H9 (cell line): ENCODE data around the gene USH2A. TPM values are rescaled to one million over a fixed set of nuclear protein-coding genes. Genes with fewer than 3 reads are reported as not detected.

ENCODE experiments used
- DNase-seq: peaks from one replicate; pipeline ENCODE4 v3.0.0-alpha.2; 2017
- H2AFZ ChIP-seq: one replicate; pipeline ENCODE4 v1.6.1; 2013; ENCODE audit warnings: mild to moderate bottlenecking, low read length, control low read depth, moderate library complexity
- H2AK5ac ChIP-seq: 2 replicates; pipeline ENCODE4 v1.6.1; 2013; ENCODE audit warnings: low read length, control low read depth, mixed read lengths; ENCODE audit not compliant: insufficient read length
- H2BK120ac ChIP-seq: one replicate; pipeline ENCODE4 v1.6.1; 2013; ENCODE audit warnings: low read depth, mild to moderate bottlenecking, low read length, control low read depth, inconsistent platforms; ENCODE audit not compliant: poor library complexity, severe bottlenecking
- H2BK12ac ChIP-seq: 2 replicates; pipeline ENCODE4 v1.6.1; 2013; ENCODE audit warnings: low read length, control low read depth, mixed read lengths, low read depth; ENCODE audit not compliant: insufficient read length
- H2BK15ac ChIP-seq: 2 replicates; pipeline ENCODE4 v1.6.1; 2013; ENCODE audit warnings: low read depth, low read length, control low read depth
- H2BK20ac ChIP-seq: one replicate; pipeline ENCODE4 v1.6.1; 2013; ENCODE audit warnings: low read depth, mild to moderate bottlenecking, low read length, control low read depth, inconsistent platforms; ENCODE audit not compliant: poor library complexity, severe bottlenecking
- H2BK5ac ChIP-seq: 2 replicates; pipeline ENCODE4 v1.6.1; 2013; ENCODE audit warnings: low read length, control low read depth, mixed read lengths; ENCODE audit not compliant: insufficient read length
- H3K14ac ChIP-seq: 2 replicates; pipeline ENCODE4 v1.6.1; 2013; ENCODE audit warnings: low read length, control low read depth; ENCODE audit not compliant: insufficient read depth
- H3K18ac ChIP-seq: 2 replicates; pipeline ENCODE4 v1.6.1; 2013; ENCODE audit warnings: low read depth, mild to moderate bottlenecking, mixed read lengths, low read length, control low read depth; ENCODE audit not compliant: insufficient read length
- H3K23ac ChIP-seq: 2 replicates; pipeline ENCODE4 v1.6.1; 2013; ENCODE audit warnings: low read length, control low read depth, mixed read lengths, low read depth; ENCODE audit not compliant: insufficient read length
- H3K23me2 ChIP-seq: 2 replicates; pipeline ENCODE4 v1.6.1; 2013; ENCODE audit warnings: low read depth, mild to moderate bottlenecking, mixed read lengths, low read length, control low read depth; ENCODE audit not compliant: insufficient read length, poor library complexity, severe bottlenecking
- H3K27ac ChIP-seq: 2 replicates; pipeline ENCODE4 v1.5.1; 2013; ENCODE audit warnings: low read length, control low read depth, mixed read lengths, low read depth; ENCODE audit not compliant: insufficient read length
- H3K27me3 ChIP-seq: 2 replicates; pipeline ENCODE4 v1.6.1; 2013; ENCODE audit warnings: low read length, control low read depth, inconsistent platforms; ENCODE audit not compliant: insufficient read depth
- H3K4ac ChIP-seq: 2 replicates; pipeline ENCODE4 v1.6.1; 2013; ENCODE audit warnings: low read depth, mild to moderate bottlenecking, control low read depth, inconsistent platforms, low read length, moderate library complexity
- H3K4me1 ChIP-seq: 2 replicates; pipeline ENCODE4 v1.6.1; 2013; ENCODE audit warnings: low read length, control low read depth, inconsistent platforms; ENCODE audit not compliant: insufficient read depth
- H3K4me2 ChIP-seq: 2 replicates; pipeline ENCODE4 v1.6.1; 2013; ENCODE audit warnings: low read length, control low read depth, mixed read lengths; ENCODE audit not compliant: insufficient read length, insufficient read depth
- H3K56ac ChIP-seq: 2 replicates; pipeline ENCODE4 v1.6.1; 2013; ENCODE audit warnings: low read depth, mild to moderate bottlenecking, mixed read lengths, low read length, control low read depth; ENCODE audit not compliant: insufficient read length
- H3K79me1 ChIP-seq: 2 replicates; pipeline ENCODE4 v1.6.1; 2013; ENCODE audit warnings: low read depth, mild to moderate bottlenecking, moderate library complexity, low read length, control low read depth, inconsistent platforms; ENCODE audit not compliant: insufficient read depth, poor library complexity, severe bottlenecking
- H3K79me2 ChIP-seq: 2 replicates; pipeline ENCODE4 v1.6.1; 2013; ENCODE audit warnings: low read length, control low read depth, inconsistent platforms; ENCODE audit not compliant: insufficient read depth
- H3K9ac ChIP-seq: 2 replicates; pipeline ENCODE4 v1.6.1; 2013; ENCODE audit warnings: low read length, control low read depth, mixed read lengths; ENCODE audit not compliant: insufficient read length; ENCODE audit errors: extremely low read depth
- H3K9me3 ChIP-seq: one replicate; pipeline ENCODE4 v1.6.1; 2013; ENCODE audit warnings: low read depth, low read length, inconsistent platforms; ENCODE audit not compliant: control insufficient read depth
- H3T11ph ChIP-seq: one replicate; pipeline ENCODE4 v1.6.1; 2013; ENCODE audit warnings: mild to moderate bottlenecking, low read length, control low read depth, inconsistent platforms
- H4K20me1 ChIP-seq: one replicate; pipeline ENCODE4 v1.6.1; 2013; ENCODE audit not compliant: control insufficient read depth, insufficient read length, insufficient read depth
- H4K5ac ChIP-seq: 2 replicates; pipeline ENCODE4 v1.6.1; 2013; ENCODE audit warnings: low read depth, mild to moderate bottlenecking, mixed read lengths, low read length, control low read depth; ENCODE audit not compliant: insufficient read length
- H4K8ac ChIP-seq: replicated peaks from 2 replicates; pipeline ENCODE4 v1.6.1; 2013; ENCODE audit warnings: low read length, control low read depth, mixed read lengths, low read depth; ENCODE audit not compliant: insufficient read length
- H4K91ac ChIP-seq: 2 replicates; pipeline ENCODE4 v1.6.1; 2013; ENCODE audit warnings: low read depth, mild to moderate bottlenecking, moderate library complexity, mixed read lengths, low read length, control low read depth; ENCODE audit not compliant: insufficient read length
- H3K27ac Mint-ChIP-seq, 3 experiments: 2 replicates in 2 of 3; 3 replicates in 1 of 3; pipeline ENCODE4 v1.8.0; 2020 to 2021; ENCODE audit warnings: mixed read lengths in 3 of 3, mild to moderate bottlenecking in 1 of 3, moderate library complexity in 1 of 3
- H3K27me3 Mint-ChIP-seq: 2 replicates; pipeline ENCODE4 v1.8.0; 2021; ENCODE audit warnings: low read depth, mild to moderate bottlenecking, moderate library complexity, mixed read lengths
- H3K36me3 Mint-ChIP-seq, 3 experiments: 2 replicates in 2 of 3; 3 replicates in 1 of 3; pipeline ENCODE4 v1.8.0; 2020 to 2021; ENCODE audit warnings: low read depth in 3 of 3, mixed read lengths in 3 of 3; ENCODE audit not compliant: insufficient read depth in 1 of 3
- H3K4me1 Mint-ChIP-seq, 2 experiments: 2 replicates each; pipeline ENCODE4 v1.8.0; 2020; ENCODE audit warnings: mixed read lengths in 2 of 2
- H3K4me3 Mint-ChIP-seq, 2 experiments: 2 replicates in 1 of 2; 3 replicates in 1 of 2; pipeline ENCODE4 v1.8.0; 2020 to 2021; ENCODE audit warnings: mild to moderate bottlenecking in 2 of 2, mixed read lengths in 2 of 2, moderate library complexity in 1 of 2
- H3K9me3 Mint-ChIP-seq, 2 experiments: 2 replicates in 1 of 2; 3 replicates in 1 of 2; pipeline ENCODE4 v1.8.0; 2020; ENCODE audit warnings: mild to moderate bottlenecking in 2 of 2, mixed read lengths in 2 of 2, moderate library complexity in 1 of 2
- WGBS: extraction: QIAGEN DNeasy Blood & Tissue Kit; methylation state at CpG from one replicate; pipeline ENCODE4 v1.1.7; 2013; ENCODE audit warnings: missing lambda C conversion rate, low lambda C conversion rate, mixed read lengths; ENCODE audit not compliant: insufficient read length; ENCODE audit errors: extremely low coverage; 5-methylcytosine and 5-hydroxymethylcytosine counted together
- total RNA-seq: library from RNA; stranded (reverse); gene quantifications from 2 replicates; pipeline ENCODE4 v1.2.1, GENCODE V29; 2021
- TF ChIP-seq, protein P1 (sequence below): fragments of 200-600 bp; sonication (generic); conservative IDR thresholded peaks from 3 replicates; pipeline ENCODE4 v1.8.0; 2021; ENCODE audit warnings: antibody characterized with exemption, mild to moderate bottlenecking

USH2A gene
- total RNA-seq, 1 experiment from 2014 or later = 0.11 TPM

DNA sequence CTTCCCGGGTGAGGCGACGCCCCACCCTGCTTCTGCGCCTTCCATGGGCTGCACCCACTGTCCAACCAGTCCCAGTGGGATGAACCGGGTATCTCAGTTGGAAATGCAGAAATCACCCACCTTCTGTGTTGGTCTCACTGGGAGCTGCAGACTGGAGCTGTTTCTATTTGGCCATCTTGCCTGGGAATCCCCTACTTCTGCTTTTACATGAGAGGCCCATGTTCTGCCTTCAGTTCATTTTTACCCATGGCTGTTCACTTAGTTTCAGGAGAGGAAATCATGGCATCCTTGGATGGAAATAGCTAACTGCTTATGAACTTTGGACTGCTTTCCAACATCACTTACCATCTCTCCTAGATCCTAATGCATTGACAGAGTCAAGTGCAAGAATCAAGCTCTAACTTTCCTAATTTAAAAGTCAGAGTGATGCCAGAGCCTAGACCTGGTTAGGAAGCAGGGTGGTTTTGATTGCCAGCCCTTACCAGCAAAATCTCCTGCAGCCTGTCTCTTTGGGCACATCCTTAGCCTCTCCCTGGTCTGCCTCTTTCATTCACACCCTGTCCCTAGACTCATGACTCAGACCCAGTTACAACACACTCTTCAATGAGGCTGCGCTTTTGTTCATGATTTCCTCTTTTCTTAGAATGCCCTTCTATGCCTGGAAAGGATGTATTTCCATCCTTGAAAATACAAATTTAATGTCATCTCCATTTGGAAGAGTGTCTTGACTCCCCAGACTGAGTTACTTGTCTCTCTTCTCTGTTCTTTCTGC, 719.0 kb downstream of the USH2A start:
- no peak overlapping the region for H2BK20ac ChIP-seq
- Mint-ChIP-seq H3K36me3 (no peaks in the 10 kb centered on the region; a peak in 1 of 7 replicates), H3K27ac (no peak overlapping the region), H3K9me3 (peaks cover 0 to 3% of the 10 kb centered on the region in 2 experiments; a peak in 2 of 5 replicates), H3K27me3 (no peaks in the 10 kb centered on the region), H3K4me3 (no peak overlapping the region), H3K4me1 (no peaks in the 10 kb centered on the region)
- no peak overlapping the region for H4K8ac ChIP-seq
- no peak overlapping the region for H2AK5ac ChIP-seq
- DNase-seq = no peak
- H3K27me3 ChIP-seq = no peaks in the 10 kb centered on the region
- no peak overlapping the region for H2AFZ ChIP-seq
- H3K23me2 ChIP-seq = no peaks in the 10 kb centered on the region
- H3T11ph ChIP-seq = no peak overlapping the region
- H2BK15ac ChIP-seq = no peak overlapping the region
- H3K79me2 ChIP-seq = no peaks in the 10 kb centered on the region
- TF ChIP-seq, protein P1, sequence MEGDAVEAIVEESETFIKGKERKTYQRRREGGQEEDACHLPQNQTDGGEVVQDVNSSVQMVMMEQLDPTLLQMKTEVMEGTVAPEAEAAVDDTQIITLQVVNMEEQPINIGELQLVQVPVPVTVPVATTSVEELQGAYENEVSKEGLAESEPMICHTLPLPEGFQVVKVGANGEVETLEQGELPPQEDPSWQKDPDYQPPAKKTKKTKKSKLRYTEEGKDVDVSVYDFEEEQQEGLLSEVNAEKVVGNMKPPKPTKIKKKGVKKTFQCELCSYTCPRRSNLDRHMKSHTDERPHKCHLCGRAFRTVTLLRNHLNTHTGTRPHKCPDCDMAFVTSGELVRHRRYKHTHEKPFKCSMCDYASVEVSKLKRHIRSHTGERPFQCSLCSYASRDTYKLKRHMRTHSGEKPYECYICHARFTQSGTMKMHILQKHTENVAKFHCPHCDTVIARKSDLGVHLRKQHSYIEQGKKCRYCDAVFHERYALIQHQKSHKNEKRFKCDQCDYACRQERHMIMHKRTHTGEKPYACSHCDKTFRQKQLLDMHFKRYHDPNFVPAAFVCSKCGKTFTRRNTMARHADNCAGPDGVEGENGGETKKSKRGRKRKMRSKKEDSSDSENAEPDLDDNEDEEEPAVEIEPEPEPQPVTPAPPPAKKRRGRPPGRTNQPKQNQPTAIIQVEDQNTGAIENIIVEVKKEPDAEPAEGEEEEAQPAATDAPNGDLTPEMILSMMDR = no peak
- no peaks in the 10 kb centered on the region for H3K9me3 ChIP-seq
- H3K4me1 ChIP-seq = no peaks in the 10 kb centered on the region
- no peak overlapping the region for H4K5ac ChIP-seq
- WGBS = no CpG with 5 or more reads among the region's 6 CpGs
- no peak overlapping the region for H3K56ac ChIP-seq
- no peak overlapping the region for H2BK12ac ChIP-seq
- no peak overlapping the region for H3K27ac ChIP-seq
- H3K14ac ChIP-seq = no peak overlapping the region
- no peak overlapping the region for H4K91ac ChIP-seq
- H3K4ac ChIP-seq = no peak overlapping the region
- H4K20me1 ChIP-seq = no peaks in the 10 kb centered on the region
- no peak overlapping the region for H2BK5ac ChIP-seq
- H2BK120ac ChIP-seq = no peak overlapping the region
- H3K9ac ChIP-seq = no peak overlapping the region
- no peak overlapping the region for H3K23ac ChIP-seq
- no peak overlapping the region for H3K18ac ChIP-seq
- H3K4me2 ChIP-seq = no peak overlapping the region
- H3K79me1 ChIP-seq = no peaks in the 10 kb centered on the region
